ENCODE results near the gene MSRB3. TPM values are rescaled to one million over a fixed set of nuclear protein-coding genes. Genes with fewer than 3 reads are reported as not detected.

The MSRB3 gene
- total RNA-seq, 1 donor from 2014 or later = 18.3 TPM

DNA sequence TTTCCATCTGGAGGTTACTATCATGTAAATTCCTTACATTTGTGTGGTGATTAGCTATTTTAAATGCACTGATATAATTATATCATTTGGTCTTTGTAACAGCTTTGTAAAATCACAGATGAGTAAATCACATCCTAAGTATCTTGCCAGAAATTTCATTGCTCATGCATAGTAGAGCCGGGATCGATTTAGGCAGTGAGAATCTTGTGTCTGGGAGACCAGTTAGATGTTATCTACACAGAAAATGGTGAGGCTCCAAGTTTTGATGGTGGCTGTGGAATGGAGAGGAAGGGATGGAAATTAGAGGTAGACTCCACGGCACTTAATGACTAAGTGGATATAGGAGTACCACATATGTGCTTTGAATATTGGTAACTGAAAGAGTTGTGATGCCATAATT, 156.3 kb downstream of the MSRB3 start:
- TF ChIP-seq, protein P1, sequence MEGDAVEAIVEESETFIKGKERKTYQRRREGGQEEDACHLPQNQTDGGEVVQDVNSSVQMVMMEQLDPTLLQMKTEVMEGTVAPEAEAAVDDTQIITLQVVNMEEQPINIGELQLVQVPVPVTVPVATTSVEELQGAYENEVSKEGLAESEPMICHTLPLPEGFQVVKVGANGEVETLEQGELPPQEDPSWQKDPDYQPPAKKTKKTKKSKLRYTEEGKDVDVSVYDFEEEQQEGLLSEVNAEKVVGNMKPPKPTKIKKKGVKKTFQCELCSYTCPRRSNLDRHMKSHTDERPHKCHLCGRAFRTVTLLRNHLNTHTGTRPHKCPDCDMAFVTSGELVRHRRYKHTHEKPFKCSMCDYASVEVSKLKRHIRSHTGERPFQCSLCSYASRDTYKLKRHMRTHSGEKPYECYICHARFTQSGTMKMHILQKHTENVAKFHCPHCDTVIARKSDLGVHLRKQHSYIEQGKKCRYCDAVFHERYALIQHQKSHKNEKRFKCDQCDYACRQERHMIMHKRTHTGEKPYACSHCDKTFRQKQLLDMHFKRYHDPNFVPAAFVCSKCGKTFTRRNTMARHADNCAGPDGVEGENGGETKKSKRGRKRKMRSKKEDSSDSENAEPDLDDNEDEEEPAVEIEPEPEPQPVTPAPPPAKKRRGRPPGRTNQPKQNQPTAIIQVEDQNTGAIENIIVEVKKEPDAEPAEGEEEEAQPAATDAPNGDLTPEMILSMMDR (IDR thresholded peaks at IDR 0.05; ENCODE audit: insufficient read depth, low read length, poor library complexity, severe bottlenecking) = no peak
- no peaks in the 10 kb centered on the region for H3K27me3 ChIP-seq (ENCODE audit: control insufficient read depth, insufficient read depth, low read length)
- H3K4me3 ChIP-seq (ENCODE audit: low read depth, low read length) = no peak overlapping the region
- DNase-seq (ENCODE audit: low read depth) = no peak
- no peaks in the 10 kb centered on the region for H3K36me3 ChIP-seq (ENCODE audit: control insufficient read depth, insufficient read depth, low read length)

DNA sequence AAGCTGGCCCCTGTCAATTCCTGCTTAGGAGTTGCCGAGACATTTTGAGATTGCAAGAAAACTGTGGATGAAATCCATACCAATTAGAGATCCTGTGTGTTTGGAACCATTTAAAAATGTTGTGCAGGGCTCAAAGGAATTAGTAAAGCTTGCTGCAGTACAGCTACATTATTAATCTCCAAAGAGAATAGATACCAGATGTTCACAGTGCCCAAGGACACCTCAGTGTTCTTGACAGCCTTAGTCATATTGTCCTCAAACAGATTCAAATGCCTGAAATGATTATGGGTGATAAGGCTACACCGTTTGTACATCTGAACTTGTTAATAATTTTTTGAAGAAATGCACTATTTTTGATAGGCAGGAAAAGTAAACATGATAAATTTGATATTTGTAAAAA, 164.6 kb downstream of the MSRB3 start:
- DNase-seq (ENCODE audit: low read depth) = no peak
- TF ChIP-seq, protein P1 (IDR thresholded peaks at IDR 0.05; ENCODE audit: insufficient read depth, low read length, poor library complexity, severe bottlenecking) = no peak
- H3K36me3 ChIP-seq (ENCODE audit: control insufficient read depth, insufficient read depth, low read length) = no peaks in the 10 kb centered on the region
- H3K4me3 ChIP-seq (ENCODE audit: low read depth, low read length) = no peak overlapping the region
- no peaks in the 10 kb centered on the region for H3K27me3 ChIP-seq (ENCODE audit: control insufficient read depth, insufficient read depth, low read length)

DNA sequence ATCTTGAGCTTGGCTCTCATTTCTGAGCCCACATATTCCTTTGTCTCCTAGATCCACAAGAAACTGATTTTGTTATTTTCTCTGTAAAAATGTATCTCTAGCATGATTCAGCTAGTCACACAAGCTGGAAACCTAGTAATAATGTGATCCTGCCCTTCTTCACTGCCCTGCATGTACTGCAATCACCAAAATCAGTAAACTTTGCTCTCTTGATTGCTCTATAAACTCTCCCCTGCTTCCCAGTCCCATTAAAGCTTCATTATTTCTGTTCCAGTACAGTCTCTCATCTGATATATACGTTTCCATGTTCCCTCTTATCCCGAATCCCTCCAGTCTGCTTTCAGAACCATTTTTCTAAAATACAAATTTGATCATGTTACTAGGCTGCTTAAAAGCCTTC, 166.5 kb downstream of the MSRB3 start:
- Histone ChIP-seq H3K36me3 (ENCODE audit: control insufficient read depth, insufficient read depth, low read length) (no peaks in the 10 kb centered on the region), H3K27me3 (ENCODE audit: control insufficient read depth, insufficient read depth, low read length) (no peaks in the 10 kb centered on the region)

DNA sequence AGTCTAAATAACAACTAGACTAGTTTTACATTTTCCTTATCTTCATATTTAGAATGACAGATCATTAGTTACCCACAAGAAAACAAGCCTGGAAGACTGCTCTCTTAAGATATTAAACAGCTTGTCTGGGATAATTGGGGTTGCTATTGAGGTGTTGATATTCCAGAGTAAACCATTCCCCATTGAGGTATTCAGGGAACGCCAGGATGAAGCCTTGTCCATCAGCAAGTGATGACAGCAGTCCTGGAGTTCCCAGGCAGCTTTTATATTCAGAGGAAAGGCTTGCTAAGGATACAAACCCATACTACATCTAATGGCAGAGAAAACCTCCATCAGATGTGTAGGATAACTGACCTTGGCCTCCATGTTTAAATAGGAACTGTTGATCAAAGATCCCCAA, 168.4 kb downstream of the MSRB3 start:
- no peaks in the 10 kb centered on the region for H3K27me3 ChIP-seq (ENCODE audit: control insufficient read depth, insufficient read depth, low read length)
- DNase-seq (ENCODE audit: low read depth) = no peak
- no peak overlapping the region for H3K4me3 ChIP-seq (ENCODE audit: low read depth, low read length)
- no peaks in the 10 kb centered on the region for H3K36me3 ChIP-seq (ENCODE audit: control insufficient read depth, insufficient read depth, low read length)
- TF ChIP-seq, protein P1 (IDR thresholded peaks at IDR 0.05; ENCODE audit: insufficient read depth, low read length, poor library complexity, severe bottlenecking) = no peak

More for the DNA sequence above, 166.5 kb downstream of the MSRB3 start:
- no peak overlapping the region for H3K4me3 ChIP-seq (ENCODE audit: low read depth, low read length)
- DNase-seq (ENCODE audit: low read depth) = no peak
- TF ChIP-seq, protein P1 (IDR thresholded peaks at IDR 0.05; ENCODE audit: insufficient read depth, low read length, poor library complexity, severe bottlenecking) = no peak

DNA sequence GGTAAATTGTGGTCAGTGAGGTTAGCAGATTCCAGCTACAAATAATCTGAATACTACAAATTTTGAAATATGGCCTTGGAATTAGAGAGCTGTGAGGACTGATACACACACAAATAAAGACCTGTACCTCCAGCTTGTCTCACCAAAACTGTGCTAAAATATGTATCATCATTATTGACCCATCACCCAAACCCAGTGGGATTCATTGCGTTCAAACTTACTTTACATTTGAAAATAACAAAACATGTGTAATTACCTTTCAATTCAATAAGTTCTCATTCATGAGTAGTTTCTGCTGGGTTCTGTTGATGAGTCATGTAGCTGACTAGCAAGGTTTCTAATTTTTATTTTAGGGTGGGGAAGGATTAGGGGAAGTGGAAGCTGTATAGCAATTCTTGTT, 170.9 kb downstream of the MSRB3 start:
- no peak for DNase-seq (ENCODE audit: low read depth)

DNA sequence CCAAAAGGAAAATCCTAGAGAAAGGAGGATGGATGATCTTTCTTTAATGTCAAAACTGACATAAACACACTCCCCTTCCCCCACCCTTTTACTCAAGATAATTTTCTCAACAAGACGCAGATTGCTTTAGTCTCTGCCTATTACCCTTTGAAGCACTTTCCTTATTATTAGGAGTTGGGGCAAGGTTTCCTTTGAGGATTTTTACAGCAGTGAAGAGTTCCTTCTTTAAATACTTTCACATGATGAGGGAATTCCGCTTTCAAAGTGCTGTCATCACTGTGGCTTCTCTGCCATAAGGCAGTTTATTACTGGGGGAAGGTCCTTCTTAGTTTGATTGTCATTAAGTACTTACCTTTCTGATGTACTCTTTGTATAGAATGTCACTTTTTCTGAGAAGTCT, 172.1 kb downstream of the MSRB3 start:
- TF ChIP-seq, protein P1 (IDR thresholded peaks at IDR 0.05; ENCODE audit: insufficient read depth, low read length, poor library complexity, severe bottlenecking) = no peak
- Histone ChIP-seq H3K27me3 (ENCODE audit: control insufficient read depth, insufficient read depth, low read length) (no peaks in the 10 kb centered on the region), H3K36me3 (ENCODE audit: control insufficient read depth, insufficient read depth, low read length) (no peaks in the 10 kb centered on the region), H3K4me3 (ENCODE audit: low read depth, low read length) (no peak overlapping the region)
- no peak for DNase-seq (ENCODE audit: low read depth)

More for the DNA sequence above, 170.9 kb downstream of the MSRB3 start:
- Histone ChIP-seq H3K36me3 (ENCODE audit: control insufficient read depth, insufficient read depth, low read length) (no peaks in the 10 kb centered on the region), H3K4me3 (ENCODE audit: low read depth, low read length) (no peak overlapping the region), H3K27me3 (ENCODE audit: control insufficient read depth, insufficient read depth, low read length) (no peaks in the 10 kb centered on the region)
- TF ChIP-seq, protein P1 (IDR thresholded peaks at IDR 0.05; ENCODE audit: insufficient read depth, low read length, poor library complexity, severe bottlenecking) = no peak

All from kidney epithelial cell (primary cell).